Gastroesophageal sphincter (tissue), 3 donors: ENCODE measurements around the gene TSPAN4.

Source experiments
- CTCF ChIP-seq, 4 experiments: fragments of 200-600 bp in 2 of 4; fragments of 450-650 bp in 2 of 4; sonication (generic) in 1 of 4; IDR thresholded peaks; one replicate each; pipeline ENCODE4 v1.5.1; 2017 to 2019; ENCODE audit warnings: antibody characterized with exemption in 4 of 4, mild to moderate bottlenecking in 2 of 4, moderate library complexity in 2 of 4
- POLR2A ChIP-seq, 2 donors: fragments of 450-650 bp; IDR thresholded peaks; one replicate each; pipeline ENCODE4 v1.6.1; 2017; ENCODE audit warnings: antibody characterized with exemption in 2 of 2, mild to moderate bottlenecking in 2 of 2, moderate library complexity in 1 of 2

- TF ChIP-seq CTCF (IDR thresholded peaks at IDR 0.05), result no peak
- no peak for TF ChIP-seq POLR2A (IDR thresholded peaks at IDR 0.05)
Observed at GRCh38 chr11:849951-850774, 7.5 kb downstream of the TSPAN4 start.
